Spleen (tissue), 11 donors: ENCODE measurements around the gene BMX. TPM values are rescaled to one million over a fixed set of nuclear protein-coding genes. Genes with fewer than 3 reads are reported as not detected.
A peak's percentile ranks its signal among the peaks of the same experiment; 100 is the strongest.

Experiments
- DNase-seq: peaks from one replicate; pipeline ENCODE4 v3.0.0-alpha.2; 2020
- H3K27ac ChIP-seq, 8 donors: fragments of 200-600 bp; sonication (generic) in 7 of 8; 1 replicate in 4 of 8; 2 replicates in 4 of 8; pipeline versions ENCODE4 v1.5.0 to v1.8.0; 2016 to 2021; ENCODE audit warnings: inconsistent platforms in 4 of 8, mild to moderate bottlenecking in 4 of 8, moderate library complexity in 1 of 8
- H3K27me3 ChIP-seq, 7 donors: fragments of 200-600 bp; sonication (generic) in 6 of 7; replicated peaks in 1 of 7; 1 replicate in 4 of 7; 2 replicates in 3 of 7; pipeline versions ENCODE4 v1.5.0 to v1.8.0; 2016 to 2021; ENCODE audit warnings: inconsistent platforms in 3 of 7, mild to moderate bottlenecking in 1 of 7
- H3K36me3 ChIP-seq, 6 donors: fragments of 200-600 bp; sonication (generic) in 5 of 6; 1 replicate in 4 of 6; 2 replicates in 2 of 6; pipeline versions ENCODE4 v1.5.0 to v1.8.0; 2016 to 2021; ENCODE audit warnings: inconsistent platforms in 2 of 6
- H3K4me1 ChIP-seq, 6 donors: fragments of 200-600 bp; sonication (generic) in 5 of 6; 1 replicate in 3 of 6; 2 replicates in 3 of 6; pipeline versions ENCODE4 v1.5.0 to v1.8.0; 2016 to 2021; ENCODE audit warnings: inconsistent platforms in 3 of 6
- H3K4me3 ChIP-seq, 8 donors: fragments of 200-600 bp; sonication (generic) in 7 of 8; 1 replicate in 4 of 8; 2 replicates in 4 of 8; pipeline versions ENCODE4 v1.5.0 to v1.8.0; 2016 to 2021; ENCODE audit warnings: inconsistent platforms in 4 of 8, mild to moderate bottlenecking in 4 of 8, moderate library complexity in 2 of 8
- H3K9me3 ChIP-seq, 8 donors: fragments of 200-600 bp; sonication (generic) in 7 of 8; 1 replicate in 4 of 8; 2 replicates in 4 of 8; pipeline versions ENCODE4 v1.5.0 to v1.8.0; 2016 to 2021; ENCODE audit warnings: inconsistent platforms in 4 of 8
- CTCF ChIP-seq, 11 experiments: fragments of 200-600 bp in 7 of 11; fragments of 450-650 bp in 4 of 11; sonication (generic) in 4 of 11; IDR thresholded peaks in 8 of 11; conservative IDR thresholded peaks in 3 of 11; 1 replicate in 7 of 11; 2 replicates in 4 of 11; pipeline versions ENCODE4 v1.4.0 to v1.8.0; 2016 to 2021; ENCODE audit warnings: antibody characterized with exemption in 11 of 11, inconsistent platforms in 4 of 11, mild to moderate bottlenecking in 1 of 11
- POLR2A ChIP-seq, 3 donors: fragments of 450-650 bp; IDR thresholded peaks; one replicate each; pipeline ENCODE4 v1.5.1; 2017; ENCODE audit warnings: antibody characterized with exemption in 3 of 3, mild to moderate bottlenecking in 1 of 3
- POLR2AphosphoS5 ChIP-seq, 3 donors: sonication (generic); formaldehyde crosslinking; IDR thresholded peaks; one replicate each; pipeline ENCODE4 v1.5.1; 2017; ENCODE audit warnings: antibody characterized with exemption in 3 of 3
- WGBS, 5 donors: extraction: QIAGEN DNeasy Blood & Tissue Kit in 3 of 5; methylation state at CpG; one replicate each; pipeline versions ENCODE4 v1.1.5 to v1.1.7; 2013 to 2018; 5-methylcytosine and 5-hydroxymethylcytosine counted together
- intact Hi-C: fragments of 100-400 bp; cut with DNase I; formaldehyde crosslinking; loops from one replicate; pipeline ENCODE4 v1.15.0; 2023; ENCODE audit warnings: low total_unique reads
- polyA plus RNA-seq, 3 donors: library from polyadenylated mRNA; stranded (reverse); fragments of 200-250 nt; gene quantifications; one replicate each; pipeline ENCODE4 v1.2.1, GENCODE V29; 2013
- total RNA-seq, 7 donors: library from RNA; depleted of rRNA in 3 of 7; stranded (reverse); fragments of >200 nt in 3 of 7; fragmentation: NEBNext Ultra II Directional in 4 of 7; extraction: Animal tissue kit (Norgen Biotek cat#: 25700) in 4 of 7; gene quantifications; one replicate each; pipeline versions ENCODE4 v1.1.0 to v1.2.1, GENCODE V29; 2016 to 2021
- donor health status: healthy with polysubstance abuse.
- donor health status: DM: no; HTN: no; CAD: no; lungs with moderate emphysema.
- donor health status: DM: no; HTN: no; CAD: no.
- donor health status: Bipolar disorder and iron deficiency.
- donor health status: healthy.
- donor health status: DM: no; HTN: no; CAD: no.
- donor health status: DM: yes; HTN: yes; CAD: no.

BMX gene
- total and polyA plus RNA-seq, 10 donors = 0.67 to 7.4 (median 2.6) TPM

GRCh38 chrX:15501506-15501905 is 899 bp downstream of the BMX start:
- Histone ChIP-seq H3K27ac (peak overlapping the region in 5 of 8 donors; percentile 26 to 76 (median 70)), H3K27me3 (peaks cover 0 to 35% (median 0%) of the 10 kb centered on the region in 7 donors), H3K4me3 (peak overlapping the region in 1 of 8 donors; percentile 25), H3K9me3 (no peaks in the 10 kb centered on the region), H3K36me3 (no peaks in the 10 kb centered on the region), H3K4me1 (no peaks in the 10 kb centered on the region)
- TF ChIP-seq POLR2A (IDR thresholded peaks at IDR 0.05) = no peak
- no peak for TF ChIP-seq CTCF (IDR thresholded peaks at IDR 0.05 in 8 of 11, conservative IDR thresholded peaks at IDR 0.05 in 3 of 11)
- WGBS, 5 donors = 86 to 100% (median 91%) methylated on average over 6 to 9 of the region's 9 CpGs
- DNase-seq = no peak
- intact Hi-C loops = no loop called here

- Histone ChIP-seq H3K27me3 (peaks cover 0 to 40% (median 0%) of the 10 kb centered on the region in 7 donors), H3K27ac (peak overlapping the region in 3 of 8 donors; percentile 26 to 56 (median 47)), H3K4me3 (no peak overlapping the region), H3K9me3 (no peaks in the 10 kb centered on the region), H3K4me1 (no peaks in the 10 kb centered on the region), H3K36me3 (peaks cover 0 to 5% (median 0%) of the 10 kb centered on the region in 6 donors)
- 76 to 95% (median 88%) methylated on average over 1 of the region's 1 CpG for WGBS, 5 donors
- TF ChIP-seq POLR2A (IDR thresholded peaks at IDR 0.05) = no peak
- TF ChIP-seq CTCF (IDR thresholded peaks at IDR 0.05 in 8 of 11, conservative IDR thresholded peaks at IDR 0.05 in 3 of 11) = no peak
- TF ChIP-seq POLR2AphosphoS5 (IDR thresholded peaks at IDR 0.05) = no peak
- no peak for DNase-seq
- intact Hi-C loops = no loop called here
Observed at GRCh38 chrX:15504661-15505060, 4.1 kb downstream of the BMX start.

GRCh38 chrX:15505101-15505500 is 4.5 kb downstream of the BMX start:
- Histone ChIP-seq H3K27me3 (peaks cover 0 to 44% (median 0%) of the 10 kb centered on the region in 7 donors), H3K36me3 (peaks cover 0 to 8% (median 0%) of the 10 kb centered on the region in 6 donors), H3K4me3 (no peak overlapping the region), H3K9me3 (no peaks in the 10 kb centered on the region), H3K27ac (peak overlapping the region in 3 of 8 donors; percentile 26 to 56 (median 47)), H3K4me1 (no peaks in the 10 kb centered on the region)
- no peak for DNase-seq
- WGBS, 5 donors = 49 to 90% (median 61%) methylated on average over 3 of the region's 3 CpGs
- intact Hi-C loops = no loop called here
- TF ChIP-seq CTCF (IDR thresholded peaks at IDR 0.05 in 8 of 11, conservative IDR thresholded peaks at IDR 0.05 in 3 of 11) (no peak), POLR2AphosphoS5 (IDR thresholded peaks at IDR 0.05) (no peak), POLR2A (IDR thresholded peaks at IDR 0.05) (no peak)

GRCh38 chrX:15507005-15507404 is 6.4 kb downstream of the BMX start:
- no peak for DNase-seq
- no peak overlapping the region for H3K4me3 ChIP-seq
- H3K36me3 ChIP-seq = peaks cover 0 to 8% (median 0%) of the 10 kb centered on the region in 6 donors
- peaks cover 0 to 40% (median 0%) of the 10 kb centered on the region in 7 donors for H3K27me3 ChIP-seq
- no peak overlapping the region for H3K27ac ChIP-seq
- WGBS, 5 donors = 84 to 100% (median 94%) methylated on average over 4 to 5 of the region's 5 CpGs
- no peaks in the 10 kb centered on the region for H3K9me3 ChIP-seq
- intact Hi-C loops = no loop called here
- TF ChIP-seq POLR2A (IDR thresholded peaks at IDR 0.05) (no peak), POLR2AphosphoS5 (IDR thresholded peaks at IDR 0.05) (no peak), CTCF (IDR thresholded peaks at IDR 0.05 in 8 of 11, conservative IDR thresholded peaks at IDR 0.05 in 3 of 11) (no peak)
- H3K4me1 ChIP-seq = no peaks in the 10 kb centered on the region
